Muscle of arm (tissue), 12 donors: ENCODE data around the gene SLC28A2. TPM values are rescaled to one million over a fixed set of nuclear protein-coding genes. Genes with fewer than 3 reads are reported as not detected.

Experiments used
- DNase-seq: peaks from one replicate; pipeline ENCODE4 v3.0.0-alpha.2; 2013
- polyA plus RNA-seq, 12 donors: library from polyadenylated mRNA; unstranded; fragments of 120-200 nt; gene quantifications; one replicate each; pipeline ENCODE4 v1.2.1, GENCODE V29; 2013; ENCODE audit not compliant: insufficient read length in 12 of 12

SLC28A2 gene
- polyA plus RNA-seq, 12 donors = 0.14 to 0.49 (median 0.21) TPM; not detected in 3

GRCh38 chr15:45320581-45321205 is 68.7 kb downstream of the SLC28A2 start:
- DNase-seq = no peak

GRCh38 chr15:45326280-45326679 is 74.2 kb downstream of the SLC28A2 start:
- no peak for DNase-seq

- no peak for DNase-seq
These were observed 74.7 kb downstream of the SLC28A2 start for GRCh38 chr15:45326741-45327140.

Other genes with a start within 250 kb of the SLC28A2 start
- gene SORD, start 229.0 kb upstream of the SLC28A2 start, polyA plus RNA-seq = 10 to 100 TPM in 2 of 12 donors, 1 to 10 TPM in 9, not detected in 1; 5.3 to 20.1 (median 6.5) TPM
- gene DUOX2, start 138.1 kb upstream of the SLC28A2 start, polyA plus RNA-seq = 1 to 10 TPM in 1 of 12 donors, under 1 TPM in 4, not detected in 7; 0.03 to 2.2 (median 0.50) TPM
- gene DUOXA2, start 137.9 kb upstream of the SLC28A2 start, polyA plus RNA-seq = 1 to 10 TPM in 1 of 12 donors, under 1 TPM in 1, not detected in 10; 0.16 to 1.2 TPM
- 10 to 100 TPM in 1 of 12 donors, 1 to 10 TPM in 2, under 1 TPM in 3, not detected in 6; 0.20 to 15.9 (median 1.7) TPM for gene DUOXA1, start 122.4 kb upstream of the SLC28A2 start, polyA plus RNA-seq
- 10 to 100 TPM in 1 of 12 donors, 1 to 10 TPM in 8, under 1 TPM in 1, not detected in 2; 0.99 to 23.4 (median 2.3) TPM for gene DUOX1, start 122.2 kb upstream of the SLC28A2 start, polyA plus RNA-seq
- gene SHF, start 64.3 kb upstream of the SLC28A2 start, polyA plus RNA-seq = 10 to 100 TPM in 4 of 12 donors, 1 to 10 TPM in 7, not detected in 1; 5.4 to 12.6 (median 9.3) TPM
- gene GATM, start 126.3 kb downstream of the SLC28A2 start, polyA plus RNA-seq = 100 to 1,000 TPM in 11 of 12 donors, not detected in 1; 134 to 558 (median 336) TPM